Measurements from ENCODE around the gene ANGPTL1. TPM values are rescaled to one million over a fixed set of nuclear protein-coding genes. Genes with fewer than 3 reads are reported as not detected.

ANGPTL1 gene
- total and polyA plus RNA-seq, 2 of the 8 experiments (the other 6 are each of a cell fraction or from before 2014, with no cell fraction given): not detected

DNA sequence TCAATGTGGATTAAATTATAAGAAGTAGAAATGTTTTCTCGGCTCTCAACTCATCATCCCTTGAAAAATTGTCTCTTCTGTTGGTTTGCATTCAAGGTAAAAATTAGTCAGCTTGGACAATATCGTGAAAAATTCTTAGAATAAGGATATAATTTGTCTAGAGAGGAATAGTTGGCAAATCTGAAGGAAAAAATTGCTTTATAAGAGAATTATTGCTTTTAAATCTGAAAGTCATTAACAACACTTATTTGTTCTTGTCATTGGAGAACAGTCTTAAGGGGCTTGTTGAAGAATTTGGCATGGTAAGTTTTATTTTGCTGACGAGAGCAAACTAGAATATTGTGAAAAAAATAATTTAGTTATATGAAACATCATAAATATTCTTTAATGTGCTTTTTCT is 26.4 kb downstream of the ANGPTL1 start:
- Histone ChIP-seq H4K5ac (ENCODE audit: insufficient read length, low read depth, low read length) (no peak overlapping the region), H2BK12ac (ENCODE audit: low read depth, low read length) (no peak overlapping the region), H3K4ac (replicated peaks; ENCODE audit: insufficient read length, low read depth, low read length) (no peak overlapping the region), H3K23me2 (ENCODE audit: low read depth, low read length) (no peaks in the 10 kb centered on the region), H3K4me1 (replicated peaks in 1 of 4; ENCODE audit: control insufficient read depth in 3 of 4, insufficient read depth in 4 of 4, low read length in 3 of 4) (no peaks in the 10 kb centered on the region), H2BK120ac (replicated peaks; ENCODE audit: low read depth, low read length) (no peak overlapping the region), H3K4me3 (ENCODE audit: extremely low read depth in 1 of 4, insufficient read depth in 2 of 4, low read depth in 3 of 4, low read length in 4 of 4) (no peak overlapping the region), H3K79me2 (ENCODE audit: control insufficient read depth in 1 of 2, insufficient read depth in 2 of 2, low read length in 2 of 2) (no peaks in the 10 kb centered on the region), H3K14ac (ENCODE audit: insufficient read length) (no peak overlapping the region), H3K23ac (ENCODE audit: insufficient read length) (no peak overlapping the region), H3K4me2 (ENCODE audit: insufficient read depth in 1 of 2, low read depth in 2 of 2, low read length in 2 of 2) (no peak overlapping the region), H2BK15ac (ENCODE audit: low read length) (no peak overlapping the region), H3K9me3 (ENCODE audit: insufficient read depth in 2 of 2, low read depth in 1 of 2, low read length in 1 of 2) (no peaks in the 10 kb centered on the region), H2BK5ac (ENCODE audit: low read depth, low read length) (no peak overlapping the region), H2BK20ac (ENCODE audit: low read length) (no peak overlapping the region), H4K91ac (replicated peaks; ENCODE audit: insufficient read length, low read length) (no peak overlapping the region), H3K36me3 (ENCODE audit: control insufficient read depth in 2 of 4, insufficient read depth in 4 of 4, low read length in 3 of 4) (no peaks in the 10 kb centered on the region; a peak in 1 of 8 replicates), H4K8ac (ENCODE audit: extremely low read depth, insufficient read depth, low read length) (no peak overlapping the region), H3K79me1 (ENCODE audit: low read depth, low read length) (no peaks in the 10 kb centered on the region), H2AK5ac (ENCODE audit: low read depth, low read length) (no peak overlapping the region), H3K18ac (ENCODE audit: extremely low read depth, low read length) (no peak overlapping the region), H3K9ac (replicated peaks in 1 of 4; ENCODE audit: extremely low read depth in 1 of 4, low read depth in 3 of 4, low read length in 3 of 4) (no peak overlapping the region), H3K27ac (ENCODE audit: low read depth, low read length) (no peak overlapping the region), H3K27me3 (replicated peaks in 1 of 4; ENCODE audit: control insufficient read depth in 3 of 4, extremely low read depth in 1 of 4, insufficient read depth in 3 of 4, low read length in 3 of 4) (no peaks in the 10 kb centered on the region), H3K56ac (replicated peaks; ENCODE audit: insufficient read length, low read depth, low read length) (no peak overlapping the region), H4K20me1 (replicated peaks in 1 of 2; ENCODE audit: control insufficient read depth in 1 of 2, insufficient read depth in 2 of 2, low read length in 2 of 2) (no peaks in the 10 kb centered on the region), H2AFZ (ENCODE audit: low read length) (no peak overlapping the region)
- ChIA-PET CTCF (ENCODE audit: partially characterized antibody) (no interaction called here), POLR2A (ENCODE audit: partially characterized antibody) (no interaction called here)
- DNase-seq (ENCODE audit: low read depth in 1 of 2, low spot score in 2 of 2): no peak
- no peak for FAIRE-seq
- 94% methylated on average over 3 of the region's 3 CpGs; no CpG with 5 or more reads in 1 of the 2 experiments for WGBS, 2 experiments (ENCODE audit: extremely low coverage in 1 of 2, insufficient coverage in 1 of 2, insufficient read length in 1 of 2, insufficient replicate concordance in 2 of 2, low coverage in 1 of 2, low lambda C conversion rate in 2 of 2, missing lambda C conversion rate in 1 of 2)
- TF ChIP-seq SIX5 (IDR thresholded peaks at IDR 0.05; ENCODE audit: low read depth, low read length) (no peak), BCL11A (IDR thresholded peaks at IDR 0.05; ENCODE audit: low read depth in 2 of 2, low read length in 2 of 2) (no peak), JUND (IDR thresholded peaks at IDR 0.05; ENCODE audit: low read length) (no peak)

All from H1 (cell line).